Measurements from ENCODE around the gene ENTPD8.

ENTPD8 gene

DNA sequence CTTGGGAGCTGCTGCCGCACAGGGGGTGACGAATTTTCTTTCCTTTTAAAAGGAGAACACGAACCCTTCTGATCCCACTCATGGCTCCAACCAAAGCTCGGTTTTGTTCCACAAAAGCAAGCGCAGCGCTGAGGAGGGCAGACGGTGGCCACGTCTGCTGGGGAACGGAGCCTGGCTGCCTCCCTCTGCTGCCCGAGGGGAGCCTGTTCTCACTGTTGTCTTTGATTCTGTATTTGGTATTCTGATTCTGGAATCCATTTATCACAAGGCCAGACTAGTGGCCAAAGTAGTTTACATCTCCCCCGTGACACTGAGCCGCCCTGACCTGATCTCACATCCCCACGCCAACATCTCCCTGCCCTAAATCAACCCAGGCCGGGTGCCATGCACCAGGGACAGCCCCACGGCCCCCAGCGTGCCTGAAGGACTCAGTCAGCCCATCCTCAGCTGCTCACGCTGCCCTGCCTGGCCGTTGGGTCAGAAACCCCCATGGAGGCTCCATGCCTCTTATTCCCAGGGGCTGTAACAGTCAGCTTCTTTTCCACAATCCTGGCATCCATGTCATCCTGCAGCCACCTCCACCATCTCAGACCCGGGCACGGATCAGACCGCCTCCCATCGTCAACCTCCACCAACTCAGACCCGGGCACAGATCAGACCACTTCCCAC lies 24.7 kb upstream of the ENTPD8 start:
- no peak for TF ChIP-seq RAD21 (IDR thresholded peaks at IDR 0.05; ENCODE audit: low read depth)
- no peak for TF ChIP-seq MAX (IDR thresholded peaks at IDR 0.05)
- no peak for TF ChIP-seq CREB1 (IDR thresholded peaks at IDR 0.05; ENCODE audit: low read depth)
- TF ChIP-seq NFIC (IDR thresholded peaks at IDR 0.05) = no peak
- no peak for TF ChIP-seq FOXM1 (IDR thresholded peaks at IDR 0.05; ENCODE audit: borderline replicate concordance, low read depth)
- no peak for TF ChIP-seq YY1 (IDR thresholded peaks at IDR 0.05; ENCODE audit: low read depth)
- no peak for TF ChIP-seq TEAD4 (IDR thresholded peaks at IDR 0.05)

GRCh38 chr9:137465000-137465719 lies 24.0 kb upstream of the ENTPD8 start:
- TF ChIP-seq NFIC (IDR thresholded peaks at IDR 0.05) (no peak), EGR1 (IDR thresholded peaks at IDR 0.05) (no peak), CEBPB (IDR thresholded peaks at IDR 0.05) (no peak), YY1 (IDR thresholded peaks at IDR 0.05; ENCODE audit: low read depth) (no peak), MAX (IDR thresholded peaks at IDR 0.05) (no peak), CREB1 (IDR thresholded peaks at IDR 0.05; ENCODE audit: low read depth) (no peak), TCF12 (IDR thresholded peaks at IDR 0.05; ENCODE audit: low read depth) (no peak), FOXM1 (IDR thresholded peaks at IDR 0.05; ENCODE audit: borderline replicate concordance, low read depth) (no peak), RAD21 (IDR thresholded peaks at IDR 0.05; ENCODE audit: low read depth) (no peak), TEAD4 (IDR thresholded peaks at IDR 0.05) (no peak)
- TF ChIP-seq, protein P1, sequence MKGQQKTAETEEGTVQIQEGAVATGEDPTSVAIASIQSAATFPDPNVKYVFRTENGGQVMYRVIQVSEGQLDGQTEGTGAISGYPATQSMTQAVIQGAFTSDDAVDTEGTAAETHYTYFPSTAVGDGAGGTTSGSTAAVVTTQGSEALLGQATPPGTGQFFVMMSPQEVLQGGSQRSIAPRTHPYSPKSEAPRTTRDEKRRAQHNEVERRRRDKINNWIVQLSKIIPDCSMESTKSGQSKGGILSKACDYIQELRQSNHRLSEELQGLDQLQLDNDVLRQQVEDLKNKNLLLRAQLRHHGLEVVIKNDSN (IDR thresholded peaks at IDR 0.05) = no peak

GRCh38 chr9:137464291-137464999 lies 23.3 kb upstream of the ENTPD8 start:
- TF ChIP-seq CEBPB (IDR thresholded peaks at IDR 0.05) (no peak), CREB1 (IDR thresholded peaks at IDR 0.05; ENCODE audit: low read depth) (no peak), FOXM1 (IDR thresholded peaks at IDR 0.05; ENCODE audit: borderline replicate concordance, low read depth) (no peak), TAF1 (IDR thresholded peaks at IDR 0.05; ENCODE audit: low read depth) (no peak), NFIC (IDR thresholded peaks at IDR 0.05) (no peak), TCF12 (IDR thresholded peaks at IDR 0.05; ENCODE audit: low read depth) (no peak)
- TF ChIP-seq, protein P1 (IDR thresholded peaks at IDR 0.05) = no peak

GRCh38 chr9:137463931-137464290 lies 22.8 kb upstream of the ENTPD8 start:
- TF ChIP-seq CREB1 (IDR thresholded peaks at IDR 0.05; ENCODE audit: low read depth) (no peak), ZBTB7A (IDR thresholded peaks at IDR 0.05; ENCODE audit: low read depth) (no peak), TAF1 (IDR thresholded peaks at IDR 0.05; ENCODE audit: low read depth) (no peak), EP300 (IDR thresholded peaks at IDR 0.05; ENCODE audit: borderline replicate concordance) (no peak), FOXM1 (IDR thresholded peaks at IDR 0.05; ENCODE audit: borderline replicate concordance, low read depth) (no peak), RAD21 (IDR thresholded peaks at IDR 0.05; ENCODE audit: low read depth) (no peak), NFIC (IDR thresholded peaks at IDR 0.05) (no peak), YY1 (IDR thresholded peaks at IDR 0.05; ENCODE audit: low read depth) (no peak), MAX (IDR thresholded peaks at IDR 0.05) (no peak), TEAD4 (IDR thresholded peaks at IDR 0.05) (no peak), TCF12 (IDR thresholded peaks at IDR 0.05; ENCODE audit: low read depth) (no peak), EGR1 (IDR thresholded peaks at IDR 0.05) (no peak), CEBPB (IDR thresholded peaks at IDR 0.05) (no peak)
- TF ChIP-seq, protein P2, sequence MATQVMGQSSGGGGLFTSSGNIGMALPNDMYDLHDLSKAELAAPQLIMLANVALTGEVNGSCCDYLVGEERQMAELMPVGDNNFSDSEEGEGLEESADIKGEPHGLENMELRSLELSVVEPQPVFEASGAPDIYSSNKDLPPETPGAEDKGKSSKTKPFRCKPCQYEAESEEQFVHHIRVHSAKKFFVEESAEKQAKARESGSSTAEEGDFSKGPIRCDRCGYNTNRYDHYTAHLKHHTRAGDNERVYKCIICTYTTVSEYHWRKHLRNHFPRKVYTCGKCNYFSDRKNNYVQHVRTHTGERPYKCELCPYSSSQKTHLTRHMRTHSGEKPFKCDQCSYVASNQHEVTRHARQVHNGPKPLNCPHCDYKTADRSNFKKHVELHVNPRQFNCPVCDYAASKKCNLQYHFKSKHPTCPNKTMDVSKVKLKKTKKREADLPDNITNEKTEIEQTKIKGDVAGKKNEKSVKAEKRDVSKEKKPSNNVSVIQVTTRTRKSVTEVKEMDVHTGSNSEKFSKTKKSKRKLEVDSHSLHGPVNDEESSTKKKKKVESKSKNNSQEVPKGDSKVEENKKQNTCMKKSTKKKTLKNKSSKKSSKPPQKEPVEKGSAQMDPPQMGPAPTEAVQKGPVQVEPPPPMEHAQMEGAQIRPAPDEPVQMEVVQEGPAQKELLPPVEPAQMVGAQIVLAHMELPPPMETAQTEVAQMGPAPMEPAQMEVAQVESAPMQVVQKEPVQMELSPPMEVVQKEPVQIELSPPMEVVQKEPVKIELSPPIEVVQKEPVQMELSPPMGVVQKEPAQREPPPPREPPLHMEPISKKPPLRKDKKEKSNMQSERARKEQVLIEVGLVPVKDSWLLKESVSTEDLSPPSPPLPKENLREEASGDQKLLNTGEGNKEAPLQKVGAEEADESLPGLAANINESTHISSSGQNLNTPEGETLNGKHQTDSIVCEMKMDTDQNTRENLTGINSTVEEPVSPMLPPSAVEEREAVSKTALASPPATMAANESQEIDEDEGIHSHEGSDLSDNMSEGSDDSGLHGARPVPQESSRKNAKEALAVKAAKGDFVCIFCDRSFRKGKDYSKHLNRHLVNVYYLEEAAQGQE (IDR thresholded peaks at IDR 0.05; ENCODE audit: low read depth) = no peak
- TF ChIP-seq, protein P1 (IDR thresholded peaks at IDR 0.05) = no peak

DNA sequence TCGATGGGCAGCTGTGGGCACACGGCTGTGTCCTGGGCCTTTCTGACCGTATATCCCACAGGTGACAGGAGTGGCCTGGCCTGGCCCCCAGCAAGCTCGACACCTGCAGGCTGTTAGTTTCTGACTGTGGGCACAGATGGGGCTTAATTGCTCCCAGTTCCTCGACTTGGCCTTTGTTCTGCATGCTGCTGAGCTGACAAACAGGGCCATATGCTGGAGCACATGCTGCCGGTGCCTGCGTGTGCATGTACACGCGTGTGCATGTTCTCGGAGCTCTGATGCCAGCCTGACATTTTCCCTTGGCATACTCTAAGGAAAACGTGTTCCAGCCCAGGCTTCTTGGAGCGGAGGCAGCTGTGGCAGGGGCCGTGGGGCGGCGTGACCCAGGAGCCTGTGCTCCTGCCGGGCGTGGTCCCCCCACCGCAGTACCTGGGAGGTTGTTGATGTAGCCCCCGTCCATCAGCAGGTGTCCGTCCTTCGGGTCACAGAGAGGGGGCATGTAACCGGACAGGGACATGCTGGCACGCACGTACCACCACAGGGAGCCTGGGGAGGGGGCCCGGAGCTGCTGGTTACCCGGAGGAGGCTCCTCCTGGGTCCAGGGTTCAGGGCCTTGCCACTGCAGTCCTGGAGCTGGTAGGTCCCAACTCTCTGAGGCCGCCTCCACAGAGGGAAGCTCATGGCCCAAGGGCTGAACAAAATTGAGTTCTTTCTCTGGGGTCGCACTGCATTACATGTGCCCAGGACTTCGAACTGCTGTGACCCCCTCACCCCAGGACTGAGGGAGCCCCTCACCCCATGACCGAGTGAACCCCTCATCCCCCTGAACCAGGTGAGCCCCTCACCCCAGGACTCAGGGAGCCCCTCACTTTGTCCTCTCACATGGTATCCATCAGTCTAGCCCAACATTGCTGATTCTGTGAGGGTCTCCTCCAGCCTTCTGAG lies 22.1 kb upstream of the ENTPD8 start:
- TF ChIP-seq, protein P2 (IDR thresholded peaks at IDR 0.05; ENCODE audit: low read depth) = no peak
- no peak for TF ChIP-seq EGR1 (IDR thresholded peaks at IDR 0.05)
- no peak for TF ChIP-seq FOXM1 (IDR thresholded peaks at IDR 0.05; ENCODE audit: borderline replicate concordance, low read depth)

All from Ishikawa (cell line).